GM21360 (cell line): Measurements from ENCODE around the gene WSB1.

Experiments
- ATAC-seq: cut with Tn5 transposase; IDR thresholded peaks from one replicate; pipeline ENCODE4 v1.9.1; 2021; ENCODE audit warnings: mild to moderate bottlenecking, moderate library complexity; ENCODE audit not compliant: unreplicated experiment

The WSB1 gene

GRCh38 chr17:27332485-27333409 lies 38.8 kb downstream of the WSB1 start:
- peak; percentile 84 for ATAC-seq

- ATAC-seq: no peak
These were observed 39.6 kb downstream of the WSB1 start for GRCh38 chr17:27333410-27333980.

GRCh38 chr17:27336184-27336583 lies 42.3 kb downstream of the WSB1 start:
- no peak for ATAC-seq

GRCh38 chr17:27338536-27338985 lies 44.6 kb downstream of the WSB1 start:
- ATAC-seq: peak; percentile 54

- peak; percentile 28 for ATAC-seq
These were observed 45.4 kb downstream of the WSB1 start for GRCh38 chr17:27339198-27339835.

- no peak for ATAC-seq
These were observed 46.1 kb downstream of the WSB1 start for GRCh38 chr17:27339836-27340550.

GRCh38 chr17:27340575-27340974 lies 46.7 kb downstream of the WSB1 start:
- no peak for ATAC-seq

- no peak for ATAC-seq
These were observed 47.1 kb downstream of the WSB1 start for GRCh38 chr17:27341041-27341471.

GRCh38 chr17:27342059-27342458 lies 48.1 kb downstream of the WSB1 start:
- ATAC-seq: no peak

GRCh38 chr17:27343294-27343693 lies 49.4 kb downstream of the WSB1 start:
- ATAC-seq: no peak

- ATAC-seq: no peak
These were observed 50.2 kb downstream of the WSB1 start for GRCh38 chr17:27343977-27344607.

GRCh38 chr17:27345141-27345904 lies 51.4 kb downstream of the WSB1 start:
- ATAC-seq: no peak

GRCh38 chr17:27346228-27346899 lies 52.5 kb downstream of the WSB1 start:
- no peak for ATAC-seq

GRCh38 chr17:27348196-27348595 lies 54.3 kb downstream of the WSB1 start:
- ATAC-seq: no peak

GRCh38 chr17:27349540-27350021 lies 55.7 kb downstream of the WSB1 start:
- ATAC-seq: no peak

GRCh38 chr17:27351759-27352158 lies 57.8 kb downstream of the WSB1 start:
- ATAC-seq: no peak

- no peak for ATAC-seq
These were observed 58.6 kb downstream of the WSB1 start for GRCh38 chr17:27352448-27353032.

- ATAC-seq: no peak
These were observed 59.1 kb downstream of the WSB1 start for GRCh38 chr17:27353033-27353460.
